ENCODE data around the gene GDF7.

GDF7 gene

DNA sequence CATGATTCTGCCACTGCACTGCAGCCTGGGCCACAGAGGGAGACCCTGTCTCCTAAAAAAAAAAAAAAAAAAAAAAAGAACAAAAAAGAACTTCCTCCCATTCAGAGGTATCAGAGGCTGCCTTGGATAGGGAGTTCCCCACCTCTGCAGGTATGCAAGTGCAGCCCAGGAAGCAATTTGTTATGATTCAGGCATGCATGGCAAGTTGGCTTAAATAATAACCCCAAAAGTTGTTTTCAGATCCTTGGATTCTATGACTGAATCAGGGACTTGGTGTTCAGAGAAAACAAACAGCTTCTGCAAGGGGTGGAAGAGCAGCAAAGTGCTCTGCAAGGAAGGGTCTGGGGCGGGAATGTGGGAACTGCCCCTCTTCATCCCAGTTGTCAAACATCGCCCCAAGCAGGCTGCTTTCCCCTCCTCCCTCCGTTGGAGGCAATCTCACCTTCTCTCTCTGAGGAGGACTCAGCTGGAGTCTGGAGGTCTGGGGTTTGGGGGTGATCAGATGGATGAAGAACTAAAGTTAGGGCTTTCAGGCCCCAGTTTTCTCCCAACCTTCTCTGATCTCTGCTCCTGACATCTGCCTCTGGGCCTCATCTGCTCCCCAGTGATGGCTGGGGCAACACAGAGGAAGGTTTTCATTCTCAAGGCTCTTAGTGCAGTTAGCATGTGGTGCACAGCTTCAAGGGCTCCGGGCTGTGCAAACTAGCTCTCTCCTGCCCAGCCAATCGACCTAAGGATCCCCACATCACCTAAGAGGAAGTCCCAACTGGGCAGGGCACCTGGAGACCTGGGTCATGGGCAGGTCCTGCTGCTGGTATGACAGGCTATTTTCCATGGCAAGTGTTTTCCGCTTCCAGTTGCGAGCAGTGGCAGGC, 3.5 kb upstream of the GDF7 start:
- DNase-seq = no peak

DNA sequence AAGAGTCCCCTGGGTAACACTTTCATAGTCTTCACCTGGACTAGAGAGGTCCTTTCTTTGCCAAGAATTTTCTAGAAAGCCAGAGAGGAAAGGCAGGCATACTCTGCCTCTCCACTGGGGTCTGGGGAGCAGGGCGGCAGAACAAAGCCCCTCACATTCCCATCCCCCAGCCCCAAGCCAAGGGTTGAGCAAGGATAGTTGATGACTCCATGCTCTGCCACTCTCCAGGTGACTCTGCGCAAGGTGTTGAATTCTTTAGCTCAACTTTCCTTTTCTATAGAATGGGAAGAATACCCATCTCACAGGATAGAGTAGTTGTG, 2.9 kb upstream of the GDF7 start:
- no peak for DNase-seq

DNA sequence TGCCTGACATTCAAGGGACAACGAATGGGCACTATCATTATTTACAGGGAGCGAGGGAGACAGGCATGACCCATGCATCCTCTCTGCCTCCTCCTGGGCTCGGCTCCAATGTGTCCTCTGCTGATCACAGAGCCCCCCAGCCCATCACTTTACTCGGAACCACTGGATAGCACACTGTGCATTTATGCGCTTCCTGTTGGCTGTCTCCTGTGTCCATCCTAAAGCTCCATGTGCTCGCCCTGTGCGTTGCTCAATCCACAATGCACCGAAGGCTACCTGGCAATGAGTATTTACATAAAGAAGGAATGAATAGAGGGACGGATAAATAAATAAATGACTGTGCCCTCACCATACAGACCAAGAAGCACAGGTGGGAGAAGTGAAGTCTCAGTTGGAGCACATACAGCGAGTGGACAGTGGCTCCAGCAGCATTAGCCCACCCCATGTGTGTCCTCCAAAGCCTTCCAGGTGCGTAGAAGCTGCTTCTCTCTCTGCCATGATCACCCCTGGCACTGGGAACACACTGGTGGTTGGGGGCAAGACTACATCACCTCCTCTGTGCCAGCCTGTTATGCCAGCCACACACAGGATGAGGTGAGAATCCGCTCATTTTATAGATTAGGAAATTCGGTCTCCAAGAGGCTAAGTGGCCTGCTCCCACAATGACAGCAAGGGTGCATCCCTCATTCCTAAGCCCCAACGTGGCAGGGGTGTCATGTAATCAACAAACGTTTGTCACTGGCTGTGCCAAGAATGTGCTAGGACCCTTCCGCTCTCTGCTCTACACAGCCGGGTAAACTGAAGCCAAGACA, 2.3 kb upstream of the GDF7 start:
- no peak for DNase-seq

DNA sequence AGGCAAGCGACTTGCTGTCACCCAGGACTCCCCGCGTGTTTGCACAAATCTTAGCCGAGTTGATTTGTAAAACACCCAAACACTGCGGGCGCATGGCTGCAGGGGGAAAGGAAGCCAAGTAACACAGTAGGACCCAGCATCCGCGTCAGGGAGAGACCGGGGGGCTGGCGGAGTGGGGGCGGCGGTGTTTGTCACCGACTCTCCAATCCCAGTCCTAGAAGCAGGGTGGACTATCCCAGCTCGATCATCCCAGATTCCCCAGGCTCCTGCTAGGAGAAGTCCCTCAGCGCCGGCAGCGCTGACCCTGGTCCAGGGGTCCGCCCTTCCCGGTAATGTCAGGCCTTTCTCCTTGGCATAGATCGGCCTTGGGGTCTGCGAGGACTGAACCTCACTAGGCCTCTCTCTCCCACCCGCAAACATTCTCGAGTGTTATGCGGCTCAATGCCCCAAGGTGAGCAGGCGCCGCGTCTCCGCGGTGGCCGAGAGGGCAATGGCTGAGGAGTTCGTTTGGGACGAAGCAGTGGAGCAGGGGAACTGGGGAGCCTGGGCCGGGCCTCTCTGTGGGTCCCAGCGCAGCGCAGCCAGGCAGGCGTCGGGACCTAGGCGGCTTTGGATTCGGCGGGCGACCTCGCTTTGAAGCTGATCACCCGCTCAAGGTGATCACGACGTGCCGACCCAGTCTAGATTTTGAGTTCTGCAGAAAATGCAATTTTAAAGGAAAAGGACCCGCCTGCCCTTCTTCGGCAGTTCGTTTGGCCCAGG, 1.5 kb upstream of the GDF7 start:
- no peak for DNase-seq

DNA sequence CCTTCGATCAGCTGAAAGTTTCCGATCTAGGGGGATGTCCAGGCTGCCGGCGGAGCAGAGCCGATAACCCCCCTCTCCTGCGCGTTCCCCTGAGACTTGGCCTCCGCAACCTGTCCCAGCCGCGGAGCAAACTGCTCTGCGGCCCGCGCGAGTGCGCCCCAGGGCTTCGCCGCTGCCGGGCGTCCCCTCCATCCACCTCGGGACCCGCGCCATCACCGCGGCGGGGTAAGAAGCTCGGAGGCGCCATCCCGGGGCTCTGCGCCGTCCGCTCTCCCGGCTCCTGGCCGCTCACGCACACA, 990 bp upstream of the GDF7 start:
- no peak for DNase-seq

DNA sequence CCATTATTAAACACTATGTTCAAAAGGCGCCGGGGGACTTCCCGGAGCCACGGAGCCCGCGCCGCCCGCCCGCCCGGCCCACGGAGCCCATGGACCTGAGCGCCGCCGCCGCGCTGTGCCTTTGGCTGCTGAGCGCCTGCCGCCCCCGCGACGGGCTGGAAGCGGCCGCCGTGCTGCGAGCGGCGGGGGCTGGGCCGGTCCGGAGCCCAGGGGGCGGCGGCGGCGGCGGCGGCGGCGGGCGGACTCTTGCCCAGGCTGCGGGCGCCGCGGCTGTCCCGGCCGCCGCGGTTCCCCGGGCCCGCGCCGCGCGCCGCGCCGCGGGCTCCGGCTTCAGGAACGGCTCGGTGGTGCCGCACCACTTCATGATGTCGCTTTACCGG, 197 bp downstream of the GDF7 start:
- DNase-seq = peak; percentile 40 to 68 (median 54)

DNA sequence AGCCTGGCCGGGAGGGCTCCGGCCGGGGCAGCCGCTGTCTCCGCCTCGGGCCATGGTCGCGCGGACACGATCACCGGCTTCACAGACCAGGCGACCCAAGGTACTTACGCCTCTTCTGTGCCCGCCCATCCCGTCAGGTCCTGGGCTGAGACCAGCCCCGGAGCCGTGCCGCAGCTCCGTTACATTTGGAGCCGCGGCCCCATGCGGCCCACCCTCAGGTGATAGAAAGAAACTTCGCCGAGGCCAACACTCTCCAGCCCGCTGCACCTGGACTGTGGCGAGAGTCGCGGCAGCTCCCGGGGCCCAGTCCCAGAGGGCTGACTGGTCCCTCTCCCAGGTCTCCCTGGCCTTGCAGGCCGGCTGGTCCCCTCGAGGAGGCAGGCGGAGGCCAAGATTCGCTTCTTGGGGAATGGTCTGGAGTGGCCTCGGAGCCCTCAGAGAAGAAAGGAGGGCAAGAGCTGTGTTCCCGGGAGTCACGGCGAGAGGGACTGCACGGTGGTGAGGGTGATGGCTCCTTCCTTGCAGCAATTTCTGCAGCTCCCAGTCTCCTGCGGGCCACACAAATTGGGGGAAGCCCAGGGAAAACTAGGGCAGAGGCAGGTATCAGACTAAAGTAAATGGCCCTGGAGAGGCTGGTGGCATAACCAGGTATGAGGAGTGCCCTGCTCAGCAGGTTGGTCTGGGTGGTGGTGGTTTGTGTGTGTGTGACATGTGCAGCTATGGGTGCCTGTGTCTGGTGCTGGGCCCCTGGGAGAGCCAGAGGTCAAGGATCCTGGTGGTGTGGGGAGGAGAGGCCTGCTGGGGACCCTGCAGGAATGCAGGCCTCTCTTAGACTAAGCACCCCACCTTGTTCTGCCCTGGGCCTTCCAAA, 822 bp downstream of the GDF7 start:
- no peak for DNase-seq

DNA sequence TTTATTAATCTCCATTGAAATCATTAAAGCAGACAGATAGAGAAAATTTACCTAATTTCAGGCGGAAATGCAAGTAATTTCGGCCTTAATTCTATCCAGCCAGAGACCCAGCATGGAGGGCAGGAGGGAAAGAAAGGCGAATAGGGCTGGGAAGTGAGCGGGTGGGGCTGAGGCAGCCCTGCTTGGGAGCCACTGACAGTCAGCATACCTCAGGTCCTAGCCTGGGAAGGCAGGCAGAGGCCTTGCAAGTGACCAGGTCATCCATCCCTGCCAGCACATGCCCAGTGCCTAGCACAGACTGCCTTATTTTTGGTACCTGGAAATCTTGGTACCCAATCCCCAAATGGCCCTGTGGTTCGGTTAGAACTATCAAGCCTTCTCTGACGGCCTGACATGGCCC, 1.5 kb downstream of the GDF7 start:
- no peak for DNase-seq

DNA sequence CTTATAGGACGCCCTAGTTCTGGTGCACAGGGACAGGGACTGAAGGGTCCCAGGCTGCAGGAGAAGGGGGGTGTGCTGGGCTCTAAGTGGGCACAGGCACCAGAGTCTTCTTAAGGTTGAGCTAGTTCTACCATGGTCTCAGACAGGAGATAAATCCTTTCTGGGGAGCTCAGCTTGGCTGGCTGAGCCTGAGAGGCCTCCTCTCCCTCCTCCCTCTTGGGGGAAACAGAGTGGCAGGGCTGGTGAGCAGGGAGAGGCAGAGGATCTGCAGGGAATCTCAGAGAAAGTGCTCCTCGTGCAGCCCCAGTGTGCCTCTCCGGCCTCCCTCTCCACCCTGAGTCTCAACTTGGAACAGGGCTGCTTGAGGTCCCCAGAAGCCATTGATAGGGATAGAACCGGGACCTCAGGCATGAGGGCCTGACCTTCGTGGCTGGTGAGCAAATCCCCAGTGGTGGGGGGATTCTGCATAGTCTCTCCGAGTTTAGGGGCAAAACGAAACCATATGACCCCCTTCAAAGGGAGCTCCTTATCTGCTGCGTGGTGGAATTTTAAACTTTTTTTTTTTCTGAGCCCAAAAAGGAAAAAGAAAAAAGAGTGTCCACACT, 2.0 kb downstream of the GDF7 start:
- DNase-seq = no peak

DNA sequence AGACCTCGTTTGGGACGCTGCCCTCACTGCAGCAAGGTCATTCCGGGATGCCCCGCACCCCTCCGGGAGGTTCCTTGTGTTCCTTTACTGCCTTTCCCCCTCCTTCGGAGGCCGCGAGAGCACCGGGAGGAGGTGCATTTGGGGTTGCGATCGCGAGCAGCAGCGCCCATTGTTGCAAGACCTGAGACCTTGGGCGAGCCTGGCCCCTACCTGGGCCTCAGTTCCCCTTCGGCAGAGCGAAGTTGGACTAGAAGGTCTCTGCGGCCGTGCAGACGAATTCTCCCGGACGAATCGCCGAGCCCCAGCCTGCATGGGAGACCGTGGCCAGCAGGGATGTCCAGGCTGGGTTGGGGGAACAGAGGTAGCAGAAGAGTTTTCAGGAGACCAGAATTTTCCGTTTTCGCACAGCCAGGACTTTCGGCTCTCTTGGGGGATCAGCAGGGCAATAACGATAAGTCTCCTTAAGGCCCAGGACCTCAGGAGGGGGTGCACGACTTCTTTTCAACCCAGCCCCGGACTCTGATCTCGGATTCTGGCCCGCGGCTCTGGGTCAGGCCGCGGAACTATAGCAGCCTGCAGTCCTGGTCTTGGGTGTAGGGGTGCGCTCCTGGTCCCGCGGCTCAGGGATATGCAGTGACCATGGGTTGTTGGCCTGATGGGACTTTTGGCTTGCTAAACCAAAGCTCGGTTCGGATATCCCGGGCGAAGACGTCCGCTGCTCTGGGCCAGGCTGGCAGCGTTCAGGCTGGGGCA, 2.8 kb downstream of the GDF7 start:
- DNase-seq = no peak

DNA sequence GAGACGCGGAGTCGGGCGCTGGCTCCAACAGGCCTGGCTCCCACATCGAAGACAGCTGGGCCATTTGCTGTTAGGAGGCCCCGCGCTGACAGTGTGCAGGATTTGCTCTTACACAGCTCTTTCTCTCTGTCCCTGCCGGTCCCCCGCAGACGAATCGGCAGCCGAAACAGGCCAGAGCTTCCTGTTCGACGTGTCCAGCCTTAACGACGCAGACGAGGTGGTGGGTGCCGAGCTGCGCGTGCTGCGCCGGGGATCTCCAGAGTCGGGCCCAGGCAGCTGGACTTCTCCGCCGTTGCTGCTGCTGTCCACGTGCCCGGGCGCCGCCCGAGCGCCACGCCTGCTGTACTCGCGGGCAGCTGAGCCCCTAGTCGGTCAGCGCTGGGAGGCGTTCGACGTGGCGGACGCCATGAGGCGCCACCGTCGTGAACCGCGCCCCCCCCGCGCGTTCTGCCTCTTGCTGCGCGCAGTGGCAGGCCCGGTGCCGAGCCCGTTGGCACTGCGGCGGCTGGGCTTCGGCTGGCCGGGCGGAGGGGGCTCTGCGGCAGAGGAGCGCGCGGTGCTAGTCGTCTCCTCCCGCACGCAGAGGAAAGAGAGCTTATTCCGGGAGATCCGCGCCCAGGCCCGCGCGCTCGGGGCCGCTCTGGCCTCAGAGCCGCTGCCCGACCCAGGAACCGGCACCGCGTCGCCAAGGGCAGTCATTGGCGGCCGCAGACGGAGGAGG, 3.5 kb downstream of the GDF7 start:
- DNase-seq = peak in 2 of 3 donors; percentile 18 to 25

DNA sequence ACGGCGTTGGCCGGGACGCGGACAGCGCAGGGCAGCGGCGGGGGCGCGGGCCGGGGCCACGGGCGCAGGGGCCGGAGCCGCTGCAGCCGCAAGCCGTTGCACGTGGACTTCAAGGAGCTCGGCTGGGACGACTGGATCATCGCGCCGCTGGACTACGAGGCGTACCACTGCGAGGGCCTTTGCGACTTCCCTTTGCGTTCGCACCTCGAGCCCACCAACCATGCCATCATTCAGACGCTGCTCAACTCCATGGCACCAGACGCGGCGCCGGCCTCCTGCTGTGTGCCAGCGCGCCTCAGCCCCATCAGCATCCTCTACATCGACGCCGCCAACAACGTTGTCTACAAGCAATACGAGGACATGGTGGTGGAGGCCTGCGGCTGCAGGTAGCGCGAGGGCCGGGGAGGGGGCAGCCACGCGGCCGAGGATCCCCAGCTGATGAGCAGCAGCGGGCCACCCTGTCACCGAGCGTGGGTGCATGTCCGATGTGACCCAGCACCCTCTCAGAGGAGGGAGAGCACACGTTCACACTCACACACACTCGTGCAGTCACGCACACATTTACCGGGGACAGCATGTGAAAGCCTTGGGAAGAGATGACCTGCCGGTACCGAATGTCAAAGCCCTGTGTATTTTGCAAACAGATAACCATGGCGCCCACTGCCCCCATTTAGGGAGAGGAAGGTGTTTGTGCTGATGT, 4.2 kb downstream of the GDF7 start:
- DNase-seq = no peak

DNA sequence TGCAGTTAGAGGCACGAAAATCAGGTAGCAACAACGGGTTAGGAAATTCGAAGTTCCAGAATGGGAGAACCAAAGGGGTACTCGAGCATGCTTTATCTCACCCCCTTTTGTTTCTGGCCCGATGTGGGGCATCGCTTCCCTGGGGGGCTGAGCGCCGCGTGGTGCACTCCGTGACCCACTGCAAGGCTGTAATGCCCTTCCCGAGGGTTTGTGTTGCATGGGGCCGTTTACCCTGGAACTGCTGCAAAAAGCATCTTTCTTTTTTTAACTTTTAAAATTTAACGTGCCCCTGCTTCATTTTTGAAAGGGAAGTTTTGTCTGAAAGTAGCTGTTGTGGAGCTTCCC, 4.8 kb downstream of the GDF7 start:
- no peak for DNase-seq

DNA sequence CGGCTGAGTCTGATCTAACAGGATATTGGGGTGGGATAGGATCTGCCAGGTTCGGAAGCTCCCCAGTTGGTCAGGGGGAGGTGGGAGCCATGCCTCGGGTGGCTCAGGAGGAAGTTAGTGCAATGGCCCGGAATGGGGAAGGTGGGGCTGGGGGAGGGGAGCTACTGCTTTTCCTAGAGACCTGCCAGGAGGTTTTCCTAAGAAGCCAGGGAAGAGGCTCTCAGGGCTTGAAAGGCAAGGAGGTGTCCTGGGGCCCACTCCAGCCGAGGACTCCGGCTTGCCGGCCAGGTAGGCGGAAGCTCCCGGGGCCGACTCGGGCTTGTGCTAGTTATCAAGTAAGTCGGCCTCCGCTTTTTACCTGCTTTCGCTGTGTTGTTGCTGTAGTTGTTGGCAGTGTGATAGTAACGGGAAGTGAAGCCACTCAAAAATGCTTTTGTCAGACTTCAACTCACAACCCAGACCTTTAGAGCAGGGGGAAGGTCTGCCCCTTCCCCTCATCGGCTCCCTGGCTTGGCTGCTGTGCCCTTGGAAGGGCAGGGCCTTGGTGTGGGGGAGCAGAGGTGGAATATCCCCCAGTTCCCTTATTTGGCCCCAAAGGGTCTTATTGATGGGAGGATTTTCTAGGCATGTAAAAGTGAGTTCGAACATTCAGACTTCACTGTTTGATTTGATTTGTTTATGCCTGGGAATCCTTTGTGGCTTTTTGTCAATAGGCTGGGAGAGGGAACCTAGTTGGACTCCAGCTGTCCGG, 5.4 kb downstream of the GDF7 start:
- no peak for DNase-seq

DNA sequence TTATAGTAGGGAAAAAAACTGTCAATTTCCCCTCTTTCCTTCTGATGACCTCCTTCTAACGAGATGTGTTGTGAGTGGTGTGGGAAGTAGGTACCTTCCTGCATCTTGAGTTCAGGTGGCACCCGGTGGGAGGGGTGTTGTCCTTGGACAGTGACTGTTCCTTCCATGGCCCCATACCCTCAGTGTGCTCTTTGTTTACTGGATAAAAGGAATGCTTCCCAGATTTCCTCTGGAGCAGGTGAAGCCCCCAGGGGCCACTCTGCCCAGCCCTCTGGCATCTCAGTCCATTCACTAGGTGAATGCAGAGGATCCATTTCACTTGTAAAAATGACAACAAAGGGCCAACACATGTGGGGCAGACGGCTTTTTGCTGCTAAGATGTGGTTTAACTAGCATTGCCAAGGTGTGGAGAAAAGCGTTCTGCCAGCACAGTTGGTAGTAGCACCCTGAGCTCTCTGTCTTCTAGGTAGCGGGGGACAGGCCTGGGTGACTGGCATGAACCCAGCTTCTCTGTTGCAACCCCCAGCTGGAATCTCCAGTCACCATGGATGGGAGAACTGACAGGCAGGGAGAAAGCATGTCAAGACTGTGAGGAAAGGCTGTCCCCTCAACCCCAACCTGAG, 6.9 kb downstream of the GDF7 start:
- DNase-seq = no peak

DNA sequence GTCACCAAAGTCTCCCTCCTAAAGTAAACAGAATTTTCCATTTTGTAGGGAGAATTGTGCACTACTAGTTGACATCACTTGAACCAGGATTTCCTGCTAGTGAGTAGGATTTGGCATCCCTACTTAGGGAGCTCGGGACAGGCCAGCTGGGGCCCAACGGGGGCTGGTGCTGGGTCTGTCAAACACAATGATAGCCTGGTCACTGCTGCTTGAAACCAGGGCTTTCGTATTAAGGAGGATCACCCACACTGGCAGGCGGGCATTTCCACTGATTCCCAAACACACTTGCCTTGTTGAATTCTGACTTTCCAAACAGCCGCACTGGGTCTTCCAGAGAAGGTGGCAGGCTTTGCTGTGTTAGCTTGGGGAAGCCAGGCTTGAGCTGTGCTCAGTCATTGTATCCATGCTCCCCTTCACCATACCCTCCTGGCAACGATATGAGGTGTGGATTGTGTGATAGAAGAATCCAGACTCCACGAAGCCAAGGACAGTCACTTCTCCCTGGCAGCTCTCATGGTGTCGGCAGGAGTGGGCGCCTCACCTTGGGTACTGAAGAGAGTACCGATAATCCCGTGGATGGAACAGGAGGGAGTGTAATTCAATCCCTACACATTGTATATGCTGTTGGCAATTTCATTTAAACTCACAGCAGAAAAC, 7.5 kb downstream of the GDF7 start:
- no peak for DNase-seq

DNA sequence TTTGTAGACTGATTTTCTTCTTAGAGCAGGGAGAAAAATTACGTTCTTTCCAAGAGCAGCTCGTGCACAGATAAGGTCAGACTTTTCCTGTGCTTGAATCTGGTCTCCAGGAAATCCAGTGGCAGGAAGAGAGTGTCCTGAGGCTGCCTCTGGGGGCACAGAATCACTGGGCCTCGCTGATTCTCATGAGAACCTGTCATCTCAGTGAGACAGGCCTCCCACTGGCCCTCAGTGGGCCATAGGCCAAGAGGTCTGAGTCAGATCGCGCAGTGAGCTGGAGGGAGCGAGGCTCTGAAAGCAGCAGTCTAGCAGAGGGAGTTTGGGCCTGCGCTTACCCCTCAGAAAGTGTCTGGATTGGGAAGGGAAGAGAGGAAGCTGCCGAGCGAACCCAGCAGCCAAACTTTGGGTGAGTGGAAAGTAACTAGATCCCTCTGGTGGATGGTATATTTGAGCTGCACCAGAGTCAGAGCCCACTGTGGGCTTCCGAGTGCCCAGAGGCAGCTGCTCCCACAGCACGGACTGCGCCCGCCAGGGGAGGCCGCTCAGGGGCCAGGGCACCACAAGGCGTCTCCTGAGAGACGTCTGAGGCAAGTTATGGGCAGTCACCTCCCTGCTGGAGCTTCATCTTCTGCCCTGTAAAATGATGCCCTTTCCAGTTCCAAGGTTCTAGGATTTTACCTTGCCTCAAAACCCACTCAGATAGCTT, 8.2 kb downstream of the GDF7 start:
- peak in 1 of 3 donors; percentile 19 for DNase-seq
